ENCODE measurements around the gene PNPT1.
"Not testable (repeated sequence)": the region's sequence is repeated elsewhere in the genome, so short reads cannot be mapped to it uniquely, and the experiment has no call there.

The PNPT1 gene

GRCh38 chr2:55653255-55653654, 40.4 kb downstream of the PNPT1 start:
- no peak for DNase-seq

- no peak for DNase-seq
Observed at GRCh38 chr2:55649211-55649610, 44.4 kb downstream of the PNPT1 start.

GRCh38 chr2:55636831-55637230, 56.8 kb downstream of the PNPT1 start:
- no peak for DNase-seq

- DNase-seq = no peak
Observed at GRCh38 chr2:55628931-55629330, 64.7 kb downstream of the PNPT1 start.

- DNase-seq = no peak
Observed at GRCh38 chr2:55627915-55628314, 65.7 kb downstream of the PNPT1 start.

GRCh38 chr2:55621802-55622201, 71.8 kb downstream of the PNPT1 start:
- DNase-seq = no peak

GRCh38 chr2:55620123-55620779, 73.4 kb downstream of the PNPT1 start:
- DNase-seq = no peak

GRCh38 chr2:55618275-55619055, 75.2 kb downstream of the PNPT1 start:
- DNase-seq = peak; percentile 45

GRCh38 chr2:55618025-55618274, 75.7 kb downstream of the PNPT1 start:
- no peak for DNase-seq

GRCh38 chr2:55617175-55618024, 76.2 kb downstream of the PNPT1 start, which contains the start of gene PPP4R3B:
PPP4R3B (minus strand) TSS chr2:55617622; CDS start chr2:55617285, 337 bp downstream.
- DNase-seq = peak; percentile 98

- DNase-seq = peak; percentile 39
Observed at GRCh38 chr2:55616551-55617174, 77.0 kb downstream of the PNPT1 start.

- no peak for DNase-seq
Observed at GRCh38 chr2:55611997-55612396, 81.6 kb downstream of the PNPT1 start.

GRCh38 chr2:55610954-55611743, 82.5 kb downstream of the PNPT1 start:
- DNase-seq = no peak

GRCh38 chr2:55609938-55610578, 83.6 kb downstream of the PNPT1 start:
- no peak for DNase-seq

GRCh38 chr2:55609193-55609794, 84.3 kb downstream of the PNPT1 start:
- no peak for DNase-seq

GRCh38 chr2:55607717-55608116, 85.9 kb downstream of the PNPT1 start:
- DNase-seq = no peak

GRCh38 chr2:55604027-55604565, 89.5 kb downstream of the PNPT1 start:
- DNase-seq = no peak

- DNase-seq = no peak
Observed at GRCh38 chr2:55601849-55602248, 91.8 kb downstream of the PNPT1 start.

GRCh38 chr2:55598056-55598795, 95.4 kb downstream of the PNPT1 start:
- no peak for DNase-seq

- not testable (repeated sequence) for DNase-seq
Observed at GRCh38 chr2:55596795-55597194, 96.8 kb downstream of the PNPT1 start.

All from activated CD4-positive, alpha-beta T cell treated with anti-CD3 and anti-CD28 coated beads, Interleukin-2, amount 50 U/mL, for 1 hour (primary cell).